ENCODE measurements around the gene TAGAP. TPM values are rescaled to one million over a fixed set of nuclear protein-coding genes. Genes with fewer than 3 reads are reported as not detected.

Gene TAGAP
- total and polyA plus RNA-seq, 10 of the 15 experiments (the other 5 are each of a cell fraction or from before 2014, with no cell fraction given): 5.3 to 27.4 (median 18.9) TPM

- in situ Hi-C loops (cut with MboI) (no loop called here), intact Hi-C loops (cut with micrococcal nuclease; ENCODE audit: unreplicated experiment) (no loop called here)
- H3K27ac ChIP-seq (ENCODE audit: control insufficient read depth, insufficient read depth): peak overlapping the region; percentile 89
- ChIA-PET CTCF (interaction anchor here (0.7 to 16.7 kb wide), 17 partner anchors 15 to 233 kb away, joined by 3 to 481 read pairs (median 4); partner anchors contain the start of gene RSPH3), RAD21 (ENCODE audit: unreplicated experiment) (interaction anchor here (0.7 to 9.6 kb wide), 24 partner anchors 9 to 389 kb away, joined by 3 to 298 read pairs (median 4); partner anchors contain the start of genes RSPH3 and SYTL3), POLR2A (interaction anchor here (0.5 to 5.5 kb wide), 14 partner anchors 15 to 231 kb away, joined by 3 to 79 read pairs (median 5); no protein-coding TSS in a partner anchor), SMC1A (ENCODE audit: uncharacterized antibody, unreplicated experiment) (interaction anchor here (0.6 to 14.9 kb wide), 22 partner anchors 10 to 324 kb away, joined by 3 to 415 read pairs (median 6); partner anchors contain the start of gene RSPH3)
- 1% methylated on average over 8 of the region's 8 CpGs for WGBS (ENCODE audit: insufficient coverage, insufficient replicate concordance, low lambda C conversion rate, missing lambda C conversion rate)
- no peaks in the 10 kb centered on the region for H3K79me2 ChIP-seq (ENCODE audit: control insufficient read depth, insufficient read depth, low read length)
- H3K4me3 ChIP-seq: peak overlapping the region; percentile 40; the same call in 1 of the 2 replicates
- H3K27me3 ChIP-seq (replicated peaks in 1 of 2; ENCODE audit: control insufficient read depth in 2 of 2, insufficient read depth in 2 of 2, low read length in 1 of 2): no peaks in the 10 kb centered on the region
- H3K4me1 ChIP-seq (ENCODE audit: control insufficient read depth, insufficient read depth, low read length): peaks cover 39% of the 10 kb centered on the region
- FAIRE-seq (peak; percentile 80), DNase-seq (ENCODE audit: low read depth, low spot score) (peak; percentile 86), ATAC-seq (peak; percentile 75)
- peaks cover 10 to 20% of the 10 kb centered on the region in 2 experiments; a peak in 3 of 4 replicates for H3K36me3 ChIP-seq (ENCODE audit: control insufficient read depth in 2 of 2, insufficient read depth in 2 of 2, low read length in 1 of 2)
- H3K9me3 ChIP-seq (replicated peaks; ENCODE audit: control insufficient read depth, insufficient read depth, low read length): no peaks in the 10 kb centered on the region; the same call in 2 of the 3 replicates
- peak overlapping the region; percentile 19; the same call in 1 of the 2 replicates for H3K9ac ChIP-seq (ENCODE audit: control insufficient read depth, insufficient read depth, low read length)
- no peaks in the 10 kb centered on the region for H4K20me1 ChIP-seq (ENCODE audit: control insufficient read depth, insufficient read depth)
- BruUV-seq (replicated peaks): no TSS peak
- H3K4me2 ChIP-seq (ENCODE audit: control insufficient read depth, insufficient read depth): peak overlapping the region; percentile 92
- no peak overlapping the region for H2AFZ ChIP-seq (ENCODE audit: control insufficient read depth, low read depth, low read length)
- TF ChIP-seq, protein P1, sequence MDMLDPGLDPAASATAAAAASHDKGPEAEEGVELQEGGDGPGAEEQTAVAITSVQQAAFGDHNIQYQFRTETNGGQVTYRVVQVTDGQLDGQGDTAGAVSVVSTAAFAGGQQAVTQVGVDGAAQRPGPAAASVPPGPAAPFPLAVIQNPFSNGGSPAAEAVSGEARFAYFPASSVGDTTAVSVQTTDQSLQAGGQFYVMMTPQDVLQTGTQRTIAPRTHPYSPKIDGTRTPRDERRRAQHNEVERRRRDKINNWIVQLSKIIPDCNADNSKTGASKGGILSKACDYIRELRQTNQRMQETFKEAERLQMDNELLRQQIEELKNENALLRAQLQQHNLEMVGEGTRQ (IDR thresholded peaks at IDR 0.05; ENCODE audit: borderline replicate concordance, low read depth, low read length): no peak
- TF ChIP-seq ZNF592 (IDR thresholded peaks at IDR 0.05) (0 out of 2 replicates have a peak, but pooled peaks have one; percentile 10), SREBF1 (IDR thresholded peaks at IDR 0.05; ENCODE audit: low read length) (no peak), CHD2 (IDR thresholded peaks at IDR 0.05; ENCODE audit: borderline replicate concordance, low read depth, low read length) (0 out of 2 replicates have a peak, but pooled peaks have one; percentile 20), SP1 (IDR thresholded peaks at IDR 0.05; ENCODE audit: low read depth, low read length) (peak; percentile 21), TCF3 (IDR thresholded peaks at IDR 0.05; ENCODE audit: borderline replicate concordance, insufficient read depth, low read depth, low read length) (no peak), TAF1 (IDR thresholded peaks at IDR 0.05; ENCODE audit: borderline replicate concordance, low read depth, low read length) (no peak), POLR2AphosphoS2 (IDR thresholded peaks at IDR 0.05; ENCODE audit: low read depth, low read length) (no peak), MTA3 (IDR thresholded peaks at IDR 0.05; ENCODE audit: borderline replicate concordance, low read length) (peak; percentile 92; the same call in 1 of the 2 replicates), SMAD1 (IDR thresholded peaks at IDR 0.05; ENCODE audit: low read depth, partially characterized antibody) (no peak), SMARCA5 (IDR thresholded peaks at IDR 0.05) (peak; percentile 84; the same call in 1 of the 2 replicates), NFYB (IDR thresholded peaks at IDR 0.05; ENCODE audit: insufficient read depth, low read depth, low read length) (no peak), BACH1 (IDR thresholded peaks at IDR 0.05; ENCODE audit: borderline replicate concordance) (peak; percentile 92; the same call in 1 of the 2 replicates), RCOR1 (conservative IDR thresholded peaks at IDR 0.05; ENCODE audit: low read depth, low read length) (no peak), SIX5 (IDR thresholded peaks at IDR 0.05; ENCODE audit: low read depth, low read length, severe bottlenecking) (no peak), NFYA (IDR thresholded peaks at IDR 0.05; ENCODE audit: borderline replicate concordance, low read depth, low read length) (no peak), FOXK2 (IDR thresholded peaks at IDR 0.05) (no peak), KLF5 (IDR thresholded peaks at IDR 0.05; ENCODE audit: partially characterized antibody) (peak; percentile 16)
Observed at GRCh38 chr6:159038914-159039884, 5.6 kb downstream of the TAGAP start.
